ENCODE data around the gene RIC8A. TPM values are rescaled to one million over a fixed set of nuclear protein-coding genes. Genes with fewer than 3 reads are reported as not detected.

The RIC8A gene
- total RNA-seq, 1 donor from 2014 or later, result 116 TPM

DNA sequence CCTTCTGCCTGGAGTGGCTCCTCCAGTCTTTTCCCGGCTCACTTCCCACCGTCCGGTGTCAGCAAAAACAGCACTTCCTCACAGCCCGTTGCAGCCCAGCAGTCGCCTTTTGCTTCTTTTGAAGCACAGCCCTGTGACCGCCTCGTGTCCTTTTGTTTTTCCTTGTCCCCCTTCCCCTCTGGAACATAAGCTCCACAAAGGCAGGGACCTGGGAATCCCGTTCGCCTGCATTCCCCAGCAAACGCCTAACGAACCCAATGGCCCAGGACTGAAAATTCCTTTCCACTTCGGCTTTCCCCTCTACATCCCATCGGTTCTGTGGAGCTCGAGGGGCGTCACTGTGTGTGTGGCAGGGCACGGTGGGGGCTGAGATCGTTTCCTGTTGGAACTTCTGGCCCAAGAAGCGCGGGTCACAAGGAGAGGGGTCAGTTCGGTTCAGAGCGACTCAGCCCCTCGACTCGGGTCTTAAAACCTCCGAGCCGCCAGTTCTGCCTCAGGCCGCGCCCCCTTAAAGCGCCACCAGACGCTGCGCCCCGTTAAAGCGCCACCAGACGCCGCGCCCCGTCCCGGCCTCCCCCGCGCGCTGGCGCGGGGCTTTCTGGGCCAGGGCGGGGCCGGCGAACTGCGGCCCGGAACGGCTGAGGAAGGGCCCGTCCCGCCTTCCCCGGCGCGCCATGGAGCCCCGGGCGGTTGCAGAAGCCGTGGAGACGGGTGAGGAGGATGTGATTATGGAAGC is 841 bp downstream of the RIC8A start:
- DNase-seq (ENCODE audit: low read depth), result no peak
- Histone ChIP-seq H3K36me3 (ENCODE audit: control insufficient read depth, insufficient read depth, low read length) (peaks cover 17% of the 10 kb centered on the region), H3K4me3 (ENCODE audit: low read depth, low read length) (peak overlapping the region; percentile 90), H3K27me3 (ENCODE audit: control insufficient read depth, insufficient read depth, low read length) (no peaks in the 10 kb centered on the region)
- TF ChIP-seq, protein P1, sequence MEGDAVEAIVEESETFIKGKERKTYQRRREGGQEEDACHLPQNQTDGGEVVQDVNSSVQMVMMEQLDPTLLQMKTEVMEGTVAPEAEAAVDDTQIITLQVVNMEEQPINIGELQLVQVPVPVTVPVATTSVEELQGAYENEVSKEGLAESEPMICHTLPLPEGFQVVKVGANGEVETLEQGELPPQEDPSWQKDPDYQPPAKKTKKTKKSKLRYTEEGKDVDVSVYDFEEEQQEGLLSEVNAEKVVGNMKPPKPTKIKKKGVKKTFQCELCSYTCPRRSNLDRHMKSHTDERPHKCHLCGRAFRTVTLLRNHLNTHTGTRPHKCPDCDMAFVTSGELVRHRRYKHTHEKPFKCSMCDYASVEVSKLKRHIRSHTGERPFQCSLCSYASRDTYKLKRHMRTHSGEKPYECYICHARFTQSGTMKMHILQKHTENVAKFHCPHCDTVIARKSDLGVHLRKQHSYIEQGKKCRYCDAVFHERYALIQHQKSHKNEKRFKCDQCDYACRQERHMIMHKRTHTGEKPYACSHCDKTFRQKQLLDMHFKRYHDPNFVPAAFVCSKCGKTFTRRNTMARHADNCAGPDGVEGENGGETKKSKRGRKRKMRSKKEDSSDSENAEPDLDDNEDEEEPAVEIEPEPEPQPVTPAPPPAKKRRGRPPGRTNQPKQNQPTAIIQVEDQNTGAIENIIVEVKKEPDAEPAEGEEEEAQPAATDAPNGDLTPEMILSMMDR (IDR thresholded peaks at IDR 0.05; ENCODE audit: insufficient read depth, low read length, poor library complexity, severe bottlenecking), result no peak

DNA sequence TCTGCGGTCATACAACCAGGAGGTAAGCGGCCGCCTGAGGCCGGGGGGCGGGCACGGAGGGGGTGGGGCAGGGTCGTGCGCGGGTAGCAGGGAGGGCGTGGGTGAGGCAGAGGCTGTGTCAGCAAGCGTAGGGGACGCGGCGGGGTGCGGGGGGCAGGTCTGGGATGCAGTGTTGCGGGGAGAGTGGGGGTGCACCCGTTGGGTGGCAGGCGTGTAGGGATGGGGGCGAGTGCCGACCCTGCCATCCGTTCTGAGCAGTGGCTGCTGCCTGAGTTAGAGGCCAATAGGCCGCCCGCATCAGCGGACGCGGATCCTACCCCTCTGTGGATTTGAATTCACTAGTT is 1.4 kb downstream of the RIC8A start:
- peak overlapping the region; percentile 90 for H3K4me3 ChIP-seq (ENCODE audit: low read depth, low read length)
- DNase-seq (ENCODE audit: low read depth), result no peak
- H3K36me3 ChIP-seq (ENCODE audit: control insufficient read depth, insufficient read depth, low read length), result peaks cover 17% of the 10 kb centered on the region
- no peaks in the 10 kb centered on the region for H3K27me3 ChIP-seq (ENCODE audit: control insufficient read depth, insufficient read depth, low read length)
- TF ChIP-seq, protein P1 (IDR thresholded peaks at IDR 0.05; ENCODE audit: insufficient read depth, low read length, poor library complexity, severe bottlenecking), result no peak

DNA sequence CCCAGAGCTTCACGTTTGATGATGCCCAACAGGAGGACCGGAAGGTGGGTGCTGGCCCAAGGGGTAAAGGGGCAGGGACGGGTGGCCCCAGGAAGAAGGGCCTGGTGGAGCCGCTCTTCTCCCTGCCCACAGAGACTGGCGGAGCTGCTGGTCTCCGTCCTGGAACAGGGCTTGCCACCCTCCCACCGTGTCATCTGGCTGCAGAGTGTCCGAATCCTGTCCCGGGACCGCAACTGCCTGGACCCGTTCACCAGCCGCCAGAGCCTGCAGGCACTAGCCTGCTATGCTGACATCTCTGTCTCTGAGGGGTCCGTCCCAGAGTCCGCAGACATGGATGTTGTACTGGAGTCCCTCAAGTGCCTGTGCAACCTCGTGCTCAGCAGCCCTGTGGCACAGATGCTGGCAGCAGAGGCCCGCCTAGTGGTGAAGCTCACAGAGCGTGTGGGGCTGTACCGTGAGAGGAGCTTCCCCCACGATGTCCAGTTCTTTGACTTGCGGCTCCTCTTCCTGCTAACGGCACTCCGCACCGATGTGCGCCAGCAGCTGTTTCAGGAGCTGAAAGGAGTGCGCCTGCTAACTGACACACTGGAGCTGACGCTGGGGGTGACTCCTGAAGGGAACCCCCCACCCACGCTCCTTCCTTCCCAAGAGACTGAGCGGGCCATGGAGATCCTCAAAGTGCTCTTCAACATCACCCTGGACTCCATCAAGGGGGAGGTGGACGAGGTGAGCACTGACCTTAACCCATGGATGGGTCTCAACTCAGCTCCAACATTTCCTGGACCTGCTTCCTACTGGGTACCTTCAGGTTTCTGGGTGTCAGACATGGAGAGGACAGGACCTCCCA is 2.0 kb downstream of the RIC8A start:
- Histone ChIP-seq H3K27me3 (ENCODE audit: control insufficient read depth, insufficient read depth, low read length) (no peaks in the 10 kb centered on the region), H3K4me3 (ENCODE audit: low read depth, low read length) (peak overlapping the region; percentile 90), H3K36me3 (ENCODE audit: control insufficient read depth, insufficient read depth, low read length) (peaks cover 18% of the 10 kb centered on the region)
- no peak for DNase-seq (ENCODE audit: low read depth)
- TF ChIP-seq, protein P1 (IDR thresholded peaks at IDR 0.05; ENCODE audit: insufficient read depth, low read length, poor library complexity, severe bottlenecking), result no peak

DNA sequence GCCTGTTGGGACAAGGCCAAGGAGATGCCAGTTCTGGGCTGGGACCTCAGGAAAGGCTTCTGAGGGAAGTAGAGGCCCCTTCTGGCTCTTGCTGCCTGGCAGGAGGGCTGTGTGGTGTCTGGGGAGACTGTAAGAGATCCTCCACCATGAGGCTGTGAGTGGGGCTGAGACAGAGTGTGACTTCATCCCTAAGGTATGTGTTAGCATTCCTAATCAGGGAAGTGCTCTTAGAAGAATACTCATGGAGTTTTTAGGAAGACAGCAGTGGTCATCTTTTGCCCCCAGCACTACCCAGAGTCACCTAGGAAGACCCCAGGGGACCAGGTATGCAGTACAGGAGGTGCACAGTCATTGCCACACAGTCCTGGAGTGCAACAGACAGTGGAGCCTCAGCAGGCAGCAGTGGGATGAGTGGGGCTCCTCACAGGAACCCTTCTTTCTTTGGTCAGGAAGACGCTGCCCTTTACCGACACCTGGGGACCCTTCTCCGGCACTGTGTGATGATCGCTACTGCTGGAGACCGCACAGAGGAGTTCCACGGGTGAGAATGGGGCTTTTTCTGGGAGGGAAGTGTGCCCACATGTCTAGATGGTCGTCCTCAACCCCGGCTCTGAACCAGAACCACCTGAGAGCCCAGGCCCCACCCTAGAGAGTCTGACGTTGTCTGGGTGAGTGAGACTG is 2.8 kb downstream of the RIC8A start:
- Histone ChIP-seq H3K4me3 (ENCODE audit: low read depth, low read length) (peak overlapping the region; percentile 90), H3K27me3 (ENCODE audit: control insufficient read depth, insufficient read depth, low read length) (no peaks in the 10 kb centered on the region), H3K36me3 (ENCODE audit: control insufficient read depth, insufficient read depth, low read length) (peaks cover 20% of the 10 kb centered on the region)
- TF ChIP-seq, protein P1 (IDR thresholded peaks at IDR 0.05; ENCODE audit: insufficient read depth, low read length, poor library complexity, severe bottlenecking), result no peak
- DNase-seq (ENCODE audit: low read depth), result peak; percentile 53

DNA sequence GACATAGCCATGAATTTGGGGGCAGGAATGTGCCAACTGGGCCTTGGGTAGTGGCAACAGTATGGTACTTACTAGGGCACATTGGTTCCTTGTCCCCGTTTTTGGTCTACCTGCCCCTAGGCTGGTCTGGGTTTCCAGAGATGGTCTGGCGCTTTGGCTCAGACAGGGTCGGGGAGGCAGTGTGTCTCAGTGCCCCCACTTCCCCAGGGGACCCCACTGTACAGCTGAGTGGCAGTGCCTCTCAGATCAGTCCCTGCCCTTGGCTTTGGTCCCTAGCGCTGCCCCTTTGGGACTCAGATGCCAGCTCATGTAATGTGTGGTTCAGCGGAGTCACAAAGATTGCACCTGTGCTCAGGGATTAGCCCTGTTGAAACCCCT is 3.3 kb downstream of the RIC8A start:
- DNase-seq (ENCODE audit: low read depth), result no peak
- no peak overlapping the region for H3K4me3 ChIP-seq (ENCODE audit: low read depth, low read length)
- H3K27me3 ChIP-seq (ENCODE audit: control insufficient read depth, insufficient read depth, low read length), result no peaks in the 10 kb centered on the region
- TF ChIP-seq, protein P1 (IDR thresholded peaks at IDR 0.05; ENCODE audit: insufficient read depth, low read length, poor library complexity, severe bottlenecking), result no peak
- H3K36me3 ChIP-seq (ENCODE audit: control insufficient read depth, insufficient read depth, low read length), result peaks cover 20% of the 10 kb centered on the region
